ENCODE data around the gene RPS6KC1. TPM values are rescaled to one million over a fixed set of nuclear protein-coding genes. Genes with fewer than 3 reads are reported as not detected.
A peak's percentile ranks its signal among the peaks of the same experiment; 100 is the strongest.

Gene RPS6KC1
- total RNA-seq (25.1 TPM), polyA plus RNA-seq (ENCODE audit: insufficient read depth in 1 of 8, insufficient read length in 8 of 8, low replicate concordance in 1 of 8) (10 to 100 TPM; 13.1 to 20.4 (median 18.3) TPM)
- long read RNA-seq, donor 1, full-length matches to known transcripts: 1 of 1 reads
- long read RNA-seq, donor 1, partial matches to known transcripts: 0 of 1 reads
- long read RNA-seq, donor 1, other reads (novel, unspliced or antisense): 0 of 1 reads
- long read RNA-seq, donor 2: 0 reads
- long read RNA-seq, donor 3, partial matches to known transcripts: 5 of 5 reads
- long read RNA-seq, donor 3, other reads (novel, unspliced or antisense): 0 of 5 reads
- long read RNA-seq, donor 4: 0 reads
- long read RNA-seq, donor 5, full-length matches to known transcripts: 1 of 6 reads
- long read RNA-seq, donor 5, partial matches to known transcripts: 5 of 6 reads
- long read RNA-seq, donor 5, other reads (novel, unspliced or antisense): 0 of 6 reads
- long read RNA-seq, donor 6: 0 reads
- long read RNA-seq, donor 7, full-length matches to known transcripts: 1 of 1 reads
- long read RNA-seq, donor 7, partial matches to known transcripts: 0 of 1 reads
- long read RNA-seq, donor 7, other reads (novel, unspliced or antisense): 0 of 1 reads
- long read RNA-seq, donor 8, full-length matches to known transcripts: 1 of 1 reads
- long read RNA-seq, donor 8, partial matches to known transcripts: 0 of 1 reads
- long read RNA-seq, donor 8, other reads (novel, unspliced or antisense): 0 of 1 reads
- long read RNA-seq, donor 9, full-length matches to known transcripts: 1 of 1 reads
- long read RNA-seq, donor 9, partial matches to known transcripts: 0 of 1 reads
- long read RNA-seq, donor 9, other reads (novel, unspliced or antisense): 0 of 1 reads
- long read RNA-seq, donor 10, full-length matches to known transcripts: 2 of 8 reads
- long read RNA-seq, donor 10, partial matches to known transcripts: 6 of 8 reads
- long read RNA-seq, donor 10, other reads (novel, unspliced or antisense): 0 of 8 reads
- long read RNA-seq, donor 11, full-length matches to known transcripts: 1 of 1 reads
- long read RNA-seq, donor 11, partial matches to known transcripts: 0 of 1 reads
- long read RNA-seq, donor 11, other reads (novel, unspliced or antisense): 0 of 1 reads

GRCh38 chr1:213051127-213051880, at the start of gene RPS6KC1:
TSS of gene RPS6KC1 (plus strand) at chr1:213051241. CDS start at chr1:213051405, 164 bp downstream.
- WGBS (ENCODE audit: insufficient coverage): 0% methylated on average over 41 of the region's 42 CpGs
- Histone ChIP-seq H3K4me1 (ENCODE audit: control insufficient read depth, insufficient read depth, low read length) (peaks cover 6% of the 10 kb centered on the region), H3K4me3 (ENCODE audit: low read length) (peak within 1 kb of the TSS; percentile 97), H3K36me3 (ENCODE audit: control insufficient read depth, insufficient read depth, low read length) (no peaks in the 10 kb centered on the region), H3K27me3 (ENCODE audit: control insufficient read depth, insufficient read depth, low read length) (peaks cover 13% of the 10 kb centered on the region), H3K9me3 (replicated peaks; ENCODE audit: control insufficient read depth, low read depth, low read length) (no peaks in the 10 kb centered on the region), H3K27ac (ENCODE audit: low read length) (peak within 1 kb of the TSS; percentile 70)
- DNase-seq: peak; percentile 92

- Histone ChIP-seq H3K9me3 (replicated peaks; ENCODE audit: control insufficient read depth, low read depth, low read length) (no peaks in the 10 kb centered on the region), H3K4me3 (ENCODE audit: low read length) (no peak overlapping the region), H3K36me3 (ENCODE audit: control insufficient read depth, insufficient read depth, low read length) (peaks cover 35% of the 10 kb centered on the region), H3K4me1 (ENCODE audit: control insufficient read depth, insufficient read depth, low read length) (peaks cover 2% of the 10 kb centered on the region), H3K27ac (ENCODE audit: low read length) (no peak overlapping the region), H3K27me3 (ENCODE audit: control insufficient read depth, insufficient read depth, low read length) (no peaks in the 10 kb centered on the region)
- DNase-seq: no peak
- no CpG with 5 or more reads among the region's 3 CpGs for WGBS (ENCODE audit: insufficient coverage)
Measured at GRCh38 chr1:213003256-213003655, 47.8 kb upstream of the RPS6KC1 start.

GRCh38 chr1:213008564-213008963, 42.5 kb upstream of the RPS6KC1 start:
- Histone ChIP-seq H3K4me1 (ENCODE audit: control insufficient read depth, insufficient read depth, low read length) (peaks cover 2% of the 10 kb centered on the region), H3K9me3 (replicated peaks; ENCODE audit: control insufficient read depth, low read depth, low read length) (no peaks in the 10 kb centered on the region), H3K27me3 (ENCODE audit: control insufficient read depth, insufficient read depth, low read length) (no peaks in the 10 kb centered on the region), H3K27ac (ENCODE audit: low read length) (no peak overlapping the region), H3K36me3 (ENCODE audit: control insufficient read depth, insufficient read depth, low read length) (peaks cover 16% of the 10 kb centered on the region), H3K4me3 (ENCODE audit: low read length) (no peak overlapping the region)
- no peak for DNase-seq
- no CpG with 5 or more reads among the region's 2 CpGs for WGBS (ENCODE audit: insufficient coverage)

- no peaks in the 10 kb centered on the region for H3K9me3 ChIP-seq (replicated peaks; ENCODE audit: control insufficient read depth, low read depth, low read length)
- H3K27ac ChIP-seq (ENCODE audit: low read length): peak overlapping the region; percentile 93
- peak overlapping the region; percentile 93 for H3K4me3 ChIP-seq (ENCODE audit: low read length)
- H3K36me3 ChIP-seq (ENCODE audit: control insufficient read depth, insufficient read depth, low read length): no peaks in the 10 kb centered on the region
- no peaks in the 10 kb centered on the region for H3K27me3 ChIP-seq (ENCODE audit: control insufficient read depth, insufficient read depth, low read length)
- H3K4me1 ChIP-seq (ENCODE audit: control insufficient read depth, insufficient read depth, low read length): peaks cover 2% of the 10 kb centered on the region
- 20% methylated on average over 1 of the region's 7 CpGs for WGBS (ENCODE audit: insufficient coverage)
- peak; percentile 43 for DNase-seq
Measured at GRCh38 chr1:213014642-213015041, 36.4 kb upstream of the RPS6KC1 start.

- 0% methylated on average over 57 of the region's 66 CpGs for WGBS (ENCODE audit: insufficient coverage)
Measured at GRCh38 chr1:213015099-213016050, 35.7 kb upstream of the RPS6KC1 start, which contains the start of gene ANGEL2. TSS of gene ANGEL2 (minus strand) at chr1:213015867. CDS start at chr1:213015671, 196 bp downstream.

GRCh38 chr1:213017447-213018273, 33.4 kb upstream of the RPS6KC1 start:
- Histone ChIP-seq H3K4me1 (ENCODE audit: control insufficient read depth, insufficient read depth, low read length) (peaks cover 2% of the 10 kb centered on the region), H3K4me3 (ENCODE audit: low read length) (no peak overlapping the region), H3K27ac (ENCODE audit: low read length) (no peak overlapping the region), H3K9me3 (replicated peaks; ENCODE audit: control insufficient read depth, low read depth, low read length) (no peaks in the 10 kb centered on the region), H3K27me3 (ENCODE audit: control insufficient read depth, insufficient read depth, low read length) (no peaks in the 10 kb centered on the region), H3K36me3 (ENCODE audit: control insufficient read depth, insufficient read depth, low read length) (no peaks in the 10 kb centered on the region)
- DNase-seq: no peak
- 86% methylated on average over 5 of the region's 9 CpGs for WGBS (ENCODE audit: insufficient coverage)

More at GRCh38 chr1:213015099-213016050, 35.7 kb upstream of the RPS6KC1 start, which contains the start of gene ANGEL2:
- peak within 1 kb of the TSS; percentile 93 for H3K27ac ChIP-seq (ENCODE audit: low read length)
- no peaks in the 10 kb centered on the region for H3K36me3 ChIP-seq (ENCODE audit: control insufficient read depth, insufficient read depth, low read length)
- H3K4me1 ChIP-seq (ENCODE audit: control insufficient read depth, insufficient read depth, low read length): peaks cover 2% of the 10 kb centered on the region
- H3K27me3 ChIP-seq (ENCODE audit: control insufficient read depth, insufficient read depth, low read length): no peaks in the 10 kb centered on the region
- DNase-seq: peak; percentile 99
- H3K4me3 ChIP-seq (ENCODE audit: low read length): peak within 1 kb of the TSS; percentile 93
- H3K9me3 ChIP-seq (replicated peaks; ENCODE audit: control insufficient read depth, low read depth, low read length): no peaks in the 10 kb centered on the region

GRCh38 chr1:213019450-213019849, 31.6 kb upstream of the RPS6KC1 start:
- H3K27ac ChIP-seq (ENCODE audit: low read length): no peak overlapping the region
- H3K9me3 ChIP-seq (replicated peaks; ENCODE audit: control insufficient read depth, low read depth, low read length): no peaks in the 10 kb centered on the region
- no peak overlapping the region for H3K4me3 ChIP-seq (ENCODE audit: low read length)
- no CpG with 5 or more reads among the region's 4 CpGs for WGBS (ENCODE audit: insufficient coverage)
- H3K4me1 ChIP-seq (ENCODE audit: control insufficient read depth, insufficient read depth, low read length): peaks cover 2% of the 10 kb centered on the region
- no peak for DNase-seq
- H3K27me3 ChIP-seq (ENCODE audit: control insufficient read depth, insufficient read depth, low read length): no peaks in the 10 kb centered on the region
- no peaks in the 10 kb centered on the region for H3K36me3 ChIP-seq (ENCODE audit: control insufficient read depth, insufficient read depth, low read length)

- H3K4me3 ChIP-seq (ENCODE audit: low read length): no peak overlapping the region
- no peaks in the 10 kb centered on the region for H3K9me3 ChIP-seq (replicated peaks; ENCODE audit: control insufficient read depth, low read depth, low read length)
- WGBS (ENCODE audit: insufficient coverage): 100% methylated on average over 1 of the region's 3 CpGs
- H3K36me3 ChIP-seq (ENCODE audit: control insufficient read depth, insufficient read depth, low read length): no peaks in the 10 kb centered on the region
- H3K27me3 ChIP-seq (ENCODE audit: control insufficient read depth, insufficient read depth, low read length): no peaks in the 10 kb centered on the region
- no peak for DNase-seq
- H3K4me1 ChIP-seq (ENCODE audit: control insufficient read depth, insufficient read depth, low read length): peaks cover 2% of the 10 kb centered on the region
- H3K27ac ChIP-seq (ENCODE audit: low read length): no peak overlapping the region
Measured at GRCh38 chr1:213020016-213020415, 31.0 kb upstream of the RPS6KC1 start.

All from muscle of leg (tissue), 16 donors.